Measurements from ENCODE around the gene TUBGCP2. TPM values are rescaled to one million over a fixed set of nuclear protein-coding genes. Genes with fewer than 3 reads are reported as not detected.

Gene TUBGCP2
- polyA plus RNA-seq, 1 donor (not counting 4 experiments of a cell fraction or from before 2014, with no cell fraction given), result 55.8 TPM

DNA sequence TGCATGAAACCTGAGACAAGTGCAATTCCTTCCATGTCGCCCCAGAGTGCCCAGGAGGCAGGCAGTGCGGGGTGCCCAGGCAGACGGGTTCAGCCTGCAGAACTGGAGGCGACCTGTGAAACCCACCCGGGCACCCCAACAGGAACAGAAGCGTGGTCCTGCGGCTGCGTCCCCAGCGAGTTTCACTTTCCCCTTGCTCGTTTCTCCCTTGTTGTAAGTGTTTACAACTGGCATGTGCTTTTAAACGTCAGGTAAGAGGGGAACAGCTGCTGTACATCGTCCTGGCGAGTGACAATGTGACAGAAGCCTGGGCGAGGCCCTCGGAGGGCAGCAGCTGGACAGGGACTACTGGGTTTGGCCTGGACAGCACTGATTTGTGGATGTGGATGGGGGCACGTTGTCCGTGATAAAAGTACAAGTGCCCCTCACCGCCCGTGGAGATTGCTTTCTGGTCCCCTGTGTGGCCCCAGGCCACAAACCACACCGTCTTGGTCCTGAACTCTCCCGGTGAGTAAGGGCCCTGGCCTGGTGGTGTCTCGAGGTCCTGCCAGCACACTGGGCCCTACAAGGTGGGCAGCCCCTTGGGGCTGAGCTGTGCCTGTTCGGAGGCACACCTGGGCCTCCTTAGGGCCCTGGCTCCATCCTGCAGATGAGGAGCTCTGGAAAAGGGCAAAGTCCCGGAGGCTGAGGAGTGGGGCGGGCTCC, 67.0 kb downstream of the TUBGCP2 start:
- no peak overlapping the region for H2AFZ ChIP-seq (ENCODE audit: control insufficient read depth, low read length)
- peaks cover 76% of the 10 kb centered on the region for H3K27me3 ChIP-seq (ENCODE audit: control insufficient read depth, extremely low read depth, insufficient read depth, low read length)
- peak overlapping the region; percentile 73 for H3K4me2 ChIP-seq (ENCODE audit: control insufficient read depth, extremely low read depth, insufficient read depth, low read depth, low read length)
- TF ChIP-seq, protein P1, sequence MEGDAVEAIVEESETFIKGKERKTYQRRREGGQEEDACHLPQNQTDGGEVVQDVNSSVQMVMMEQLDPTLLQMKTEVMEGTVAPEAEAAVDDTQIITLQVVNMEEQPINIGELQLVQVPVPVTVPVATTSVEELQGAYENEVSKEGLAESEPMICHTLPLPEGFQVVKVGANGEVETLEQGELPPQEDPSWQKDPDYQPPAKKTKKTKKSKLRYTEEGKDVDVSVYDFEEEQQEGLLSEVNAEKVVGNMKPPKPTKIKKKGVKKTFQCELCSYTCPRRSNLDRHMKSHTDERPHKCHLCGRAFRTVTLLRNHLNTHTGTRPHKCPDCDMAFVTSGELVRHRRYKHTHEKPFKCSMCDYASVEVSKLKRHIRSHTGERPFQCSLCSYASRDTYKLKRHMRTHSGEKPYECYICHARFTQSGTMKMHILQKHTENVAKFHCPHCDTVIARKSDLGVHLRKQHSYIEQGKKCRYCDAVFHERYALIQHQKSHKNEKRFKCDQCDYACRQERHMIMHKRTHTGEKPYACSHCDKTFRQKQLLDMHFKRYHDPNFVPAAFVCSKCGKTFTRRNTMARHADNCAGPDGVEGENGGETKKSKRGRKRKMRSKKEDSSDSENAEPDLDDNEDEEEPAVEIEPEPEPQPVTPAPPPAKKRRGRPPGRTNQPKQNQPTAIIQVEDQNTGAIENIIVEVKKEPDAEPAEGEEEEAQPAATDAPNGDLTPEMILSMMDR (optimal IDR thresholded peaks at IDR 0.05 in 1 of 3, IDR thresholded peaks at IDR 0.05 in 1 of 3, conservative IDR thresholded peaks at IDR 0.05 in 1 of 3; ENCODE audit: extremely low read depth in 1 of 3, insufficient read depth in 2 of 3, low read length in 3 of 3), result no peak
- TF ChIP-seq EZH2 (IDR thresholded peaks at IDR 0.05; ENCODE audit: low read length), result no peak
- DNase-seq (ENCODE audit: low read depth, low spot score) (no peak), FAIRE-seq (no peak)
- H3K9ac ChIP-seq (ENCODE audit: control insufficient read depth, extremely low read depth, insufficient read depth, low read length), result peak overlapping the region; percentile 28
- no peaks in the 10 kb centered on the region for H3K79me2 ChIP-seq (ENCODE audit: control insufficient read depth, insufficient read depth, low read length)
- dilution Hi-C loops (cut with MboI; ENCODE audit: extremely low pct_ligation_motif_present, low sequenced_read_pairs), result no loop called here
- no peaks in the 10 kb centered on the region for H3K9me1 ChIP-seq (ENCODE audit: control insufficient read depth, extremely low read depth, insufficient read depth, low read length)
- H3K4me1 ChIP-seq (ENCODE audit: control insufficient read depth, extremely low read depth, insufficient read depth, low read length), result peaks cover 12% of the 10 kb centered on the region
- H3K36me3 ChIP-seq (ENCODE audit: control insufficient read depth in 2 of 2, extremely low read depth in 1 of 2, insufficient read depth in 2 of 2, low read length in 2 of 2), result no peaks in the 10 kb centered on the region
- H3K27ac ChIP-seq (ENCODE audit: control insufficient read depth, insufficient read depth, low read length), result no peak overlapping the region
- no peak overlapping the region for H3K4me3 ChIP-seq (ENCODE audit: control insufficient read depth in 2 of 3, extremely low read depth in 1 of 3, insufficient read depth in 2 of 3, low read depth in 1 of 3, low read length in 3 of 3)
- no peaks in the 10 kb centered on the region for H4K20me1 ChIP-seq (ENCODE audit: control insufficient read depth, extremely low read depth, insufficient read depth, low read length)
- no peaks in the 10 kb centered on the region for H3K9me3 ChIP-seq (ENCODE audit: control insufficient read depth, low read depth, low read length)

DNA sequence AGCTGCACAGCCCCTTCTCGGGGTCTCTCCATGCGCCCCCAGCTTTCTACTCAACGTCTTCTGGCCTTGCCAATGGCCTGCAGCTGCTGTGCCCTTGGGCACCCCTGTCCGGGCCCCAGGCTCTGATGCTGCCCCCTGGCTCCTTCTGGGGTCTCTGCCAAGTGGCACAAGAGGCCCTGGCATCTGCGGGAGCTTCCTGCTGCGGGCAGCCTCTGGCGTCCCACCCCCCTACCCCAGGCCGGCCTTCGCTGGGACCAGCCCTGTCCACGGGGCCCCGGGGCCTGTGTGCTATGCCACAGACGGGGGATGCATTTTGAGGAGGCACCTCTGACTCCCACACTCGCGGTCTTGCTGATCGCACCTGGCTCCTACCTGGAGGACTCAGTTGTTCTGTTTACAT, 68.7 kb downstream of the TUBGCP2 start:
- Histone ChIP-seq H3K27me3 (ENCODE audit: control insufficient read depth, extremely low read depth, insufficient read depth, low read length) (peaks cover 89% of the 10 kb centered on the region), H3K4me2 (ENCODE audit: control insufficient read depth, extremely low read depth, insufficient read depth, low read depth, low read length) (no peak overlapping the region), H3K79me2 (ENCODE audit: control insufficient read depth, insufficient read depth, low read length) (no peaks in the 10 kb centered on the region), H3K9ac (ENCODE audit: control insufficient read depth, extremely low read depth, insufficient read depth, low read length) (no peak overlapping the region), H2AFZ (ENCODE audit: control insufficient read depth, low read length) (no peak overlapping the region), H3K36me3 (ENCODE audit: control insufficient read depth in 2 of 2, extremely low read depth in 1 of 2, insufficient read depth in 2 of 2, low read length in 2 of 2) (no peaks in the 10 kb centered on the region), H3K27ac (ENCODE audit: control insufficient read depth, insufficient read depth, low read length) (no peak overlapping the region), H4K20me1 (ENCODE audit: control insufficient read depth, extremely low read depth, insufficient read depth, low read length) (no peaks in the 10 kb centered on the region), H3K4me3 (ENCODE audit: control insufficient read depth in 2 of 3, extremely low read depth in 1 of 3, insufficient read depth in 2 of 3, low read depth in 1 of 3, low read length in 3 of 3) (no peak overlapping the region), H3K9me3 (ENCODE audit: control insufficient read depth, low read depth, low read length) (no peaks in the 10 kb centered on the region), H3K4me1 (ENCODE audit: control insufficient read depth, extremely low read depth, insufficient read depth, low read length) (peaks cover 12% of the 10 kb centered on the region), H3K9me1 (ENCODE audit: control insufficient read depth, extremely low read depth, insufficient read depth, low read length) (no peaks in the 10 kb centered on the region)
- dilution Hi-C loops (cut with MboI; ENCODE audit: extremely low pct_ligation_motif_present, low sequenced_read_pairs), result no loop called here
- DNase-seq (ENCODE audit: low read depth, low spot score) (no peak), FAIRE-seq (no peak)
- TF ChIP-seq, protein P1 (optimal IDR thresholded peaks at IDR 0.05 in 1 of 3, IDR thresholded peaks at IDR 0.05 in 1 of 3, conservative IDR thresholded peaks at IDR 0.05 in 1 of 3; ENCODE audit: extremely low read depth in 1 of 3, insufficient read depth in 2 of 3, low read length in 3 of 3), result no peak
- TF ChIP-seq EZH2 (IDR thresholded peaks at IDR 0.05; ENCODE audit: low read length), result no peak

Data from keratinocyte (primary cell).